ENCODE data around the gene RIBC2.
"Not testable (repeated sequence)": the region's sequence is repeated elsewhere in the genome, so short reads cannot be mapped to it uniquely, and the experiment has no call there.

The RIBC2 gene

GRCh38 chr22:45448431-45448830 lies 34.9 kb downstream of the RIBC2 start:
- TF ChIP-seq CTCF (IDR thresholded peaks at IDR 0.05; ENCODE audit: low read depth, low read length, missing control alignments): no peak
- DNase-seq (ENCODE audit: low read depth): no peak
- no peak overlapping the region for H3K4me3 ChIP-seq (ENCODE audit: low read depth, low read length)

- not testable (repeated sequence) for H3K4me3 ChIP-seq (ENCODE audit: low read depth, low read length); DNase-seq (ENCODE audit: low read depth)
These were observed 35.9 kb downstream of the RIBC2 start for GRCh38 chr22:45449442-45449841.

- no peak overlapping the region for H3K4me3 ChIP-seq (ENCODE audit: low read depth, low read length)
- DNase-seq (ENCODE audit: low read depth): no peak
- TF ChIP-seq CTCF (IDR thresholded peaks at IDR 0.05; ENCODE audit: low read depth, low read length, missing control alignments): no peak
These were observed 36.8 kb downstream of the RIBC2 start for GRCh38 chr22:45450101-45450785.

GRCh38 chr22:45450921-45451651 lies 37.6 kb downstream of the RIBC2 start:
- DNase-seq (ENCODE audit: low read depth): no peak
- no peak for TF ChIP-seq CTCF (IDR thresholded peaks at IDR 0.05; ENCODE audit: low read depth, low read length, missing control alignments)
- H3K4me3 ChIP-seq (ENCODE audit: low read depth, low read length): no peak overlapping the region

DNA sequence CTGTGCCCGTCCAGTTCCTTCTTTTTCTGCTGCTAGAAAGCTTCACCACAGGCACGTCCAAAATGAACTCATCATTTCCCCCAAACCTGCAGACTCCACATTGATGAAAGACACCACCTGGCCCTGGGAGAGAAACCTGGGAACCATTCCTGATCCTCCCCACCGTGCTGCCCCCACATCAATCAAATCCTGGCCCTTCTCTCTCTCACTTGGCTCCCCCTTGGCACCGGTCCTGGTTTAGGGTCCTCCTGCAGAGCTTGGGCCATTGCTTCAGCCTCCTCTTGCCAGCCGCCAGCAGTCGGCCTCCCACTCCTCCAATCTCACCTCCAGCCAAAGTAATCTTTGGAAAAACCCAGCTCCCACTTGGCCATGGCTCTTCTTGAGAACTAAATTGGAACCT lies 38.5 kb downstream of the RIBC2 start:
- no peak for DNase-seq (ENCODE audit: low read depth)
- no peak overlapping the region for H3K4me3 ChIP-seq (ENCODE audit: low read depth, low read length)
- no peak for TF ChIP-seq CTCF (IDR thresholded peaks at IDR 0.05; ENCODE audit: low read depth, low read length, missing control alignments)

GRCh38 chr22:45452565-45453379 lies 39.3 kb downstream of the RIBC2 start:
- TF ChIP-seq CTCF (IDR thresholded peaks at IDR 0.05; ENCODE audit: low read depth, low read length, missing control alignments): no peak
- no peak for DNase-seq (ENCODE audit: low read depth)
- no peak overlapping the region for H3K4me3 ChIP-seq (ENCODE audit: low read depth, low read length)

DNA sequence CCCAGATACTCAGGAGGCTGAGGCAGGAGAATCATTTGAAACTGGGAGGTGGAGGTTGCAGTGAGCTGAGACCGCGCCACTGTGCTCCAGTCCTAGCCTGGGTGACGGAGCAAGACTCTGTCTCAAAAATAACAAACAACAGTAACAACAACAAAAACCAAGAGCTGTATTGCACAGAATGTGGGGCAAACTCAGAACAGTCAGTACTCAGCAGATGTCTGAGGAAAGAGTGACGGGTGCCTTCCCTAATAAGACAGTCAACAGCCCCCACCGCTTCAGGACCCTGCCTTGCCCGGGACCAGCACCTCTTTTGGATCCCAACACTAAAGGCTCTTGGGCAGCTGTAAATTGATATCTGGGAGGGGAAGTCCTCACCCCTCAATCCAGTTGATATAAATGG lies 40.3 kb downstream of the RIBC2 start:
- no peak for TF ChIP-seq CTCF (IDR thresholded peaks at IDR 0.05; ENCODE audit: low read depth, low read length, missing control alignments)
- no peak for DNase-seq (ENCODE audit: low read depth)
- H3K4me3 ChIP-seq (ENCODE audit: low read depth, low read length): no peak overlapping the region
